MM.1S (cell line): ENCODE measurements around the gene TOPAZ1.

Experiments used
- CTCF ChIP-seq: fragments of 300-600 bp; sonication (generic); IDR thresholded peaks from 2 replicates; pipeline ENCODE4 v1.5.1; 2016; ENCODE audit warnings: antibody characterized with exemption, low read length, mixed read lengths
- EZH2phosphoT487 ChIP-seq: fragments of 300-600 bp; sonication (generic); IDR thresholded peaks from 2 replicates; pipeline ENCODE4 v1.6.1; 2018; ENCODE audit warnings: antibody characterized with exemption, low read length

- TF ChIP-seq CTCF (no peak), EZH2phosphoT487 (no peak)
Observed at GRCh38 chr3:44206862-44207652, 34.6 kb upstream of the TOPAZ1 start.
